Measurements from ENCODE around the gene FAM162A.
"Not testable (repeated sequence)": the region's sequence is repeated elsewhere in the genome, so short reads cannot be mapped to it uniquely, and the experiment has no call there.

The FAM162A gene

DNA sequence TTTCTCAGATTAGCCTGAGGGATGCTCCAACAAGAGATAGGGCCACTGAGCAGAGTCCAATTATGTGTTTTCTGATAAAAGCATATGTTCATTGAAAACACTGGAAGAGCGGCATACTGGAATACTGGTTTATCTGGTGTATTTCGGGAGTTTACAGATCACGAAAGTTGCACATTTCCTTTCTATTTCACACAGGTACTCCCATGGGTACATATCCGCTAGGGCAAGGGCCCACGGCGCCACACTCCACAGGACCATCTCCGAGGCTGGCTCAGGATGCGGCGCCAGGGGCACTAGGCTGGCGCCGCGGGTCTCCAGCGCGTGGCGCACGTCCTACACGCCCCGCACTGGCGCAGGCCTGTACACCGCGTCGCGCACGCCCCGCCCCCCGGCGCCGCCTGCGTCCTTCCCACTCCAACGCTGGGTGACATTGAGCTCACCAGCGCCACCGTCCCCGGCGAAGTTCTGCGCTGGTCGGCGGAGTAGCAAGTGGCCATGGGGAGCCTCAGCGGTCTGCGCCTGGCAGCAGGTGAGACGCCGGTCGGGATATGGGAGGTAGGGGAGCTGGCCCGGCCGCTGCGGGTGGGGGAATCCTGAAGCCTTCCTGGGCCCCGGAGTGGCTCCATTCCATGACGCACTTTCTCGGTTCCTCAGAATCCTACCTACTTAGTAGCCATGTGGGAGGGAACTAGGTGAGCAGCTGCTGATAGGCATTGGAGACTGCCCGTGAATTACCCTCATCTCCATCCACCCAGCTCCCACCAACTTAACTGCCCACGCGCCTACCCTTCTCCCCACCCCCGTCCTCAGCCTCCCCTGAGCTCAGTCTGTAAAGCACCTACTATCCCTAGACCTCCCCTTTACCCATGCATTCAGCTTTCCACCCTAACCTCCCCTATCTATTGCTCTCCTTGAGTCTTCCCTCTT lies at the start of gene FAM162A:
Gene FAM162A, plus strand, starts transcription at position 412 of the 927 bp plus-strand sequence. Its CDS starts 84 bp downstream, at position 496.
- peak; percentile 75 to 86 for DNase-seq (ENCODE audit: low read depth in 2 of 2, low spot score in 1 of 2)

- no peak for DNase-seq (ENCODE audit: low read depth in 2 of 2, low spot score in 1 of 2)
Observed at GRCh38 chr3:122342803-122343202, 41.2 kb upstream of the FAM162A start.

- DNase-seq (ENCODE audit: low read depth in 2 of 2, low spot score in 1 of 2), result no peak
Observed at GRCh38 chr3:122343654-122344053, 40.3 kb upstream of the FAM162A start.

- no peak for DNase-seq (ENCODE audit: low read depth in 2 of 2, low spot score in 1 of 2)
Observed at GRCh38 chr3:122349171-122349570, 34.8 kb upstream of the FAM162A start.

DNA sequence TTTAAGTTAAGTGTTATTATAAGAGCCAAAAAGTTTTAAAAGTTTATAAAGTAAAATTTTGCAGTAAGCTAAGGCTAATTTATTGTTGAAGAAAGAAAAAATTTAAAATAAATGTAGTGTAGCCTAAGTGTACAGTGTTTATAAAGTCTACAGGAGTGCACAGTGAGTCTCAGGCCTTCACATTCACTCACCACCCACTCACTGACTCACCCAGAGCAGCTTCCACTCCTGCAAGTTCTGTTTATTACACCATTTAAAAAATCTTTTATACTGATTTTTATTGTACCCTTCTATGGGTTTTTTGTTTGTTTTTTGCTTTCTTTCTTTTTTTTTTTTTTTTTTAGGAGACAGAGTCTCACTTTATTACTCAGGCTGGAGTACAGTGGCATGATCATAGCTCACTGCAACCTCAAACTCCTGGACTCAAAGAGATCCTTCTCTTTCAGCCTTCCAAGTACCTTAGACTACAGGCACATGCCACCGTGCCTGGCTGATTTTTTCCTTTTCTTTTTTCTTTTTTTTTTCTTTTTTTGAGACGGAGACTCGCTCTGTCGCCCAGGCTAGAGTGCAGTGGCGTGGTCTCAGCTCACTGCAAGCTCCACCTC lies 33.1 kb upstream of the FAM162A start:
- no peak for DNase-seq (ENCODE audit: low read depth in 2 of 2, low spot score in 1 of 2)

DNA sequence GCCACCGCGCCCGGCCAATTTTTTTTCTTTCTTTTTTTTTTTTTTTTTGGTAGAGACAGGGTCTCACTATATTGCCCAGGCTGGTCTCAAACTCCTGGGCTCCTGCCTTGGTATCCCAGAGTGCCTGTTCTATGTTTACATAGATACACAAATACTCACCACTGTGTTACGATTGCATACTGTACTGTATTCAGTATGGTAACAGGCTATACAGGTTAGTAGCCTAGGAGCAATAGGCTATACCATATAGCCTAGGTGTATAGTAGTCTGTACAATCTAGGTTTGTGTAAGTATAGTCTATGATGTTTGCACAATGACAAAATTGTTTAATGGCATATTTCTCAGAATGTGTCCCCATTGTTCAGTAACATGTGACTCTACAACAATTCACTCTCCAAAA lies 32.4 kb upstream of the FAM162A start:
- DNase-seq (ENCODE audit: low read depth in 2 of 2, low spot score in 1 of 2), result no peak

DNA sequence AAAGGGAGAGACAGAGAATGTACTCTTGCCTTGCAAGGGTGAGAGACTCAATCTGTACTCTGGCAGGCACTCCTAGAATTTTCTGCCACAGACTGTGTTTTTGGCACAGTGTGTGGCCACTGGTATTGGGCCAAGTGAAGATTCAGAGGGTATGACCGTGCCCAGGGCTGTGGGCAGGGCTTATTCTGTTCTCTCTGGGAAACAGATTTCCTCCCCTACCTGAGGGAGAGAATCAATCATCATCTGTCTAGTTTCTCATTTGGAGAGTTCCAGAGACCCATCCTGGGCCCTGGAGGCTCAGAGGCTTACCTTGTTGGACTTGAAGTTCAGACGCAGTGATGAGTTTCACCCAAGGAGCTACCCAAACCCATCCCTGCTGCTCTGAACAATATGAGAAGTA lies 30.8 kb upstream of the FAM162A start:
- DNase-seq (ENCODE audit: low read depth in 2 of 2, low spot score in 1 of 2), result no peak

DNA sequence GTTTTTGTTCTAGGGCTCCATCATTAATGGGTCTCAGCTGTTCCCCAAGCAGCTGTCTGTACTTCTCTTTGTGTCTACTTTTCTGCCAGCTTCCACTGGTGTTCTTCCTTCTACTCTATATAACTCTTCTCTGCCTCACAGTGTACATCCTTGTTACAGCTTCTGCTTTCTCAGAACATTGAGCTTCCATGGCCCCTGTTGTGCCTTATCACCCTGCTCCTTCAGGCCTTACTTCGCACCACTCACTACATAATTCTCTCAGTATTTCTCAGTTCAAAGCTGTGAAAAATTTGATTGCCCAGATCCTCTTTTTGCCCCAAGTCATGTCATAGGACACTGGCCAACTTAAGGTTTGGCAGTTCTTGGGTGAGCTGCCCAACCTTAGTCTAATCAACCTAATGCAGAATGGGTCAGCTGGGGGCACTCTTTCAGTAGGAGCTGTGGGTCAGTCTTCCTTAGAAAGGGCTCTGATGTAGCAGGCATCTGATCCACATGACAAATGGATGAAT lies 30.0 kb upstream of the FAM162A start:
- no peak for DNase-seq (ENCODE audit: low read depth in 2 of 2, low spot score in 1 of 2)

DNA sequence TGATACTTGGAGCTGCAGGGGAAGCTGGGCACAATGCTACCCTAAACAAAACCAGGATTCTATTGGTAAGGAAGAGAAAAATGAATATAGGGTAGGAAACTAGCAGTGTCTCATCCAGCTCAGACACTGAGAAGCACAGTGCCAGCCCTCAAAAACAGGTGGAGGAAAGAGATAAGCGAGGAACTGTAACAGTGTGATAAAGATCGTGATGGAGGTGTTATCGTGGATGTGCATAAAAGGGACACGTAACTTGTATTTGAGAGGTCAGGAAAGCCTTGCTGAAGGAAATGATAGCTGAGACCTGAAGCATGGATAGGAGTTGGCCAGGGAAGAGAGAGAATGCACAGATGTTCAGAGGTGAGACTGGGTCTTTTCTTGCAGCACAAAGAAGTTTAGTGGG lies 28.4 kb upstream of the FAM162A start:
- DNase-seq (ENCODE audit: low read depth in 2 of 2, low spot score in 1 of 2), result no peak

DNA sequence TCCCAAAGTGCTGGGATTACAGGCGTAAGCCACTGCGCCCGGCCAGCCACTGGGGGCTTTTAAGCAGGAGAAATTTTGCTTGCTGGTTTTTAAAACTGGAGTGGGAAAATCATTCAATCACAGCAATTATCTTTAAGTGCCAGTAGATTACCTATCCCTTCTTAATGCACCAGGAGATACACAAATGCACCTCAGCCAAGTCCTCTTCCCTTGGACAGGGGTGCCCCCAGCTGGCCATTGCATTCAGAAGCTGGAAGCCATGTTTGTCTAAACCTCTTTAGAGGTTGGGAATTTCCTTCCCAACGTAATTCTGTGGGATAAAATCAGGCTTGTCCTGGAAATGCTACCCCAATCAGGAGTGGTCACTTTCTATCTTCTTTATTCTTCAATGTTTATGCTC lies 27.6 kb upstream of the FAM162A start:
- no peak for DNase-seq (ENCODE audit: low read depth in 2 of 2, low spot score in 1 of 2)

DNA sequence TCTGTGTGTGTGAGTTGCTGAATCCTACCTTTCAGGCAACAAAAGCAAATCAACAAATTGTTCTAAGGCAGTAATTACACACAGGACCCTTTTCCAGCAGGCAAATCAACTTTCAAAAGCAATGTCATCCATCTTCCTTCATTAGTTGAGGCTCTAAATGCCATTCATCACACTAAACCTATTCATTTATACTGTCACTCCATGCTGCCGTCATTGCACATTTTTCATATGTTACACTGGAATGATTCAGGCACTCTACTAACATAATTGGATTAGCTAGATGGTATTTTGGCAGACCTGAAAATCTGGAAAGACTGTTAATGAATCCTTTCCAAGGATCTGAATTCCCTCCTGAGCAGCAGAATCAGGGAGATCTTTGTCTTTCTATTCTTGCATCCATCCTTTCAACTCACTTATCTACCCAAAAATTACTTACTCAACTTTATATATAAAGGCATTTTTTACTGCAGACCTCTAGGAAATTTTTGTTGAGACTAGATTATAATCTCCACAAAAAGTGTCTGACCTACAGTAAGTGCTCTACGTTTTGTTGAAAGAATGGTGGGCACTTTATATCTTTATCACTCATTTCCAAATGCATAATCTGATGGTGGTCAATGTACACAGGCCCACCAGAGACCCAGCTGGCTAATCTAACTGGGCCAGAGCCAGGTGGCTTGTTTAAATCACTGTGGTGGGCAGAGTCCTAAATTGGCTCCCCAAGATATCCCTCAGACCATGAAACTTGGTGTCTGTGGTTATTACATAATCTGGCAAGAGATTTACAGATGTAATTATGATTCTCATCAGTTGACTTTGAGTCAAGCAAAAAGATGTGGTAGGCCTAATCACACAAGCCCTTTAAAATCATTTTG lies 25.9 kb upstream of the FAM162A start:
- no peak for DNase-seq (ENCODE audit: low read depth in 2 of 2, low spot score in 1 of 2)

DNA sequence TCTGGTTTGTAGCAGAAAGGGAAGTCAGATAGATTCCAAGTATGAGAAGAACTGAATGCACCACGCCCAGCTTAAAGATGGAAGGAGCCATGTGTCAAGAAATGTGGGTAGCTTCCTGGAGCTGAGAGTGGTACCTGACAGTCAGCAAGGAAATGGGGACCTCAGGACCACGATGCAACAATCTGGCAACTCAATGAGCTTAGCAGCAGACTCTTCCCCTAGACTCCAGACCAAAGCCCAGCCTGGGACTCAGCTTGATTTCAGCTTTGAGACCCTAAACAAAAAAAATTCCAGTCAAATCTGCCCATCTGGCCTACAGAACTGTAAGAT lies 25.3 kb upstream of the FAM162A start:
- DNase-seq (ENCODE audit: low read depth in 2 of 2, low spot score in 1 of 2), result no peak

GRCh38 chr3:122362026-122362425 lies 22.0 kb upstream of the FAM162A start:
- no peak for DNase-seq (ENCODE audit: low read depth in 2 of 2, low spot score in 1 of 2)

GRCh38 chr3:122364490-122364889 lies 19.5 kb upstream of the FAM162A start:
- no peak for DNase-seq (ENCODE audit: low read depth in 2 of 2, low spot score in 1 of 2)

GRCh38 chr3:122365073-122365472 lies 18.9 kb upstream of the FAM162A start:
- DNase-seq (ENCODE audit: low read depth in 2 of 2, low spot score in 1 of 2), result no peak

DNA sequence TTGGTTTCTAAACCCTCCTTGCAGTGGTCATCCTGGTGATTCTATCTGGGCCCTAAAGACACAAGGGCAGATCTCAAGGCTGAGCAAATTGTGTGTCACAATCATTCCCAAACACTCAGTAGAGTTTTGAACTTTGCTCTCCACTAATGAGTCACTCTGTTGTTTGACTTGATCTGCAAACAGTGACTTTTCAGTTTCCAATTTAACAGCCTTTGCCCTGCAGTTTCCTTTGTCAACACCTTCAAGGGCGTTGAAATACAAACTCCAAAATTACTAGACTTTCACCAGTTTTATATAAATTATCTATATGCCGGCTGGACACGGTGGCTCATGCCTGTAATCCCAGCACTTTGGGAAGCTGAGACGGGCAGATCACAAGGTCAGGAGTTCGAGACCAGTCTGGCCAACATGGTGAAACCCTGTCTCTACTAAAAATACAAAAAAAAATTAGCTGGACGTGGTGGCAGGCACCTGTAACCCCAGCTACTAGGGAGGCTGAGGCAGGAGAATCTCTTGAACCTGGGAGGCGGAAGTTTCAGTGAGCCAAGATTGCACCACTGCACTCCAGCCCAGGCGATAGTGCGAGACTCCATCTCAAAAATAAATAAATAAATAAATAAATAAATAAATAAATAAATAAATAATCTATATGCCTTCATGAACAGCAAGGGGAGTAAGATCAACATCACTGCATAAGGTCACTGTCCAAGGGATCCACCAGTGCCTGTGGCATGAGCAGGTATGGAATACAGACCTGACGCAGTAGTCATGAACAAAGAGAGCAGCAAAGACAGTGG lies 18.2 kb upstream of the FAM162A start:
- DNase-seq (ENCODE audit: low read depth in 2 of 2, low spot score in 1 of 2), result not testable (repeated sequence)

DNA sequence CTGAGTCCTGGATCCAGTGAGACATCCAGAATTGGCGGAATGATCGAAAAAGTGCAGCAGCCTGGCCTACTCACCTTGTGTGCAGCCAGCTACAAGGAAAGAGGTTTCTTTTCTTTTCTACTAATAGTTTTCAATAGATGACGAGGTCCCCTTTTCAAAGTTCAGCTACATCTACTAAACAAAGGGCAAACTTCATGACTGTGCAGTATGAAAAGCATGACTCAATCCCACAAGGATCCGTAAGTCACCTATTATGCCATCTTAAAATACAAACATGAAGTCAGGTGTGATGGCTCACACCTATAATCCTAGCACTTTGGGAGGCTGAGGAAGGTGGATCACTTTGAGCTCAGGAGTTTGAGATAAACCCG lies 17.6 kb upstream of the FAM162A start:
- no peak for DNase-seq (ENCODE audit: low read depth in 2 of 2, low spot score in 1 of 2)

DNA sequence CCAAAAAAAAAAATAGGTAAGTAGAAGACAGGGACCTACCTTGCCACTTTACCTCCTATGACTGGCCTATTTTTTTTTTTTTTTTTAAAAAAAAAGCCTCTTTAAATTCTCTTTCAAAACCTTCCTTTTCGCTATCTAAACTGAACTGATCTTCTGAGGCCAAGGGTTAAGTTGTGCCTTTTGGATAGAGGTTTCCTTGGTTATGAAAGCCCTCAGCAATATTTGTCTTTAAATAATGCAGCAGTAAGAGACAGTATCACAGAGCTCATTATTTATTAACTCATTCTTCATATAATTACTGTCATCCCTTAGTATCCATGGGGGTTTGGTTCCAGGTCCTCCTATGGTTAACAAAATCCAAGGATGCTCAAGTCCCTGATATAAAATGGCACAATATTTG lies 9.9 kb upstream of the FAM162A start:
- DNase-seq (ENCODE audit: low read depth in 2 of 2, low spot score in 1 of 2), result no peak

GRCh38 chr3:122377975-122378374 lies 6.0 kb upstream of the FAM162A start:
- DNase-seq (ENCODE audit: low read depth in 2 of 2, low spot score in 1 of 2), result no peak

GRCh38 chr3:122382888-122383666 lies 905 bp upstream of the FAM162A start, which contains the start of gene MIX23:
Gene MIX23 (minus strand): TSS chr3:122383231. CDS start chr3:122383224, 7 bp downstream.
- peak; percentile 50 to 70 for DNase-seq (ENCODE audit: low read depth in 2 of 2, low spot score in 1 of 2)
